GM18517 (cell line): ENCODE measurements around the gene CRYBB1.
A peak's percentile ranks its signal among the peaks of the same experiment; 100 is the strongest.

Experiments used
- ATAC-seq: cut with Tn5 transposase; IDR thresholded peaks from one replicate; pipeline ENCODE4 v1.9.1; 2021; ENCODE audit warnings: mild to moderate bottlenecking, moderate library complexity; ENCODE audit not compliant: unreplicated experiment

Gene CRYBB1

GRCh38 chr22:26617271-26618199 is at the start of gene CRYBB1:
CRYBB1 (minus strand) TSS chr22:26618027; CDS start chr22:26616319, 1,708 bp downstream.
- no peak for ATAC-seq

GRCh38 chr22:26667140-26667539 is 49.3 kb upstream of the CRYBB1 start:
- no peak for ATAC-seq

- ATAC-seq: peak; percentile 8
These were observed 48.0 kb upstream of the CRYBB1 start for GRCh38 chr22:26665813-26666231.

GRCh38 chr22:26663374-26663923 is 45.6 kb upstream of the CRYBB1 start:
- ATAC-seq: no peak

- no peak for ATAC-seq
These were observed 44.3 kb upstream of the CRYBB1 start for GRCh38 chr22:26662160-26662559.

GRCh38 chr22:26660961-26661578 is 43.2 kb upstream of the CRYBB1 start:
- no peak for ATAC-seq

- ATAC-seq: no peak
These were observed 42.5 kb upstream of the CRYBB1 start for GRCh38 chr22:26660356-26660755.

GRCh38 chr22:26658671-26659478 is 41.0 kb upstream of the CRYBB1 start:
- peak; percentile 70 for ATAC-seq

- no peak for ATAC-seq
These were observed 40.3 kb upstream of the CRYBB1 start for GRCh38 chr22:26658161-26658560.

GRCh38 chr22:26656891-26657851 is 39.3 kb upstream of the CRYBB1 start, which contains the start of gene MIAT:
MIAT (plus strand) TSS chr22:26657588.
- no peak for ATAC-seq

GRCh38 chr22:26651815-26652214 is 34.0 kb upstream of the CRYBB1 start:
- no peak for ATAC-seq

GRCh38 chr22:26650722-26651421 is 33.0 kb upstream of the CRYBB1 start:
- no peak for ATAC-seq

GRCh38 chr22:26648528-26649388 is 30.9 kb upstream of the CRYBB1 start:
- ATAC-seq: no peak

- no peak for ATAC-seq
These were observed 30.2 kb upstream of the CRYBB1 start for GRCh38 chr22:26648011-26648497.

GRCh38 chr22:26646158-26646557 is 28.3 kb upstream of the CRYBB1 start:
- ATAC-seq: no peak

GRCh38 chr22:26643418-26644100 is 25.7 kb upstream of the CRYBB1 start:
- ATAC-seq: no peak
